Endothelial cell of umbilical vein (primary cell): ENCODE measurements around the gene CDCA3. TPM values are rescaled to one million over a fixed set of nuclear protein-coding genes. Genes with fewer than 3 reads are reported as not detected.

Experiments
- BruUV-seq: library from RNA; stranded (reverse); fragments of 400-500 nt; replicated peaks from 2 replicates; lab custom pipeline; 2021; lab: Mats Ljungman, UMichigan
- CTCF ChIA-PET: fragments of 300-600, 350-600 bp; sonication (Branson Sonifier 250); formaldehyde crosslinking; loops from one replicate; lab custom pipeline; 2021; ENCODE audit warnings: antibody characterized with exemption, inconsistent platforms; lab: Charles Lee
- POLR2A ChIA-PET: fragments of 300-600, 350-600 bp; sonication (Branson Sonifier 250); formaldehyde crosslinking; loops from one replicate; lab custom pipeline; 2021; ENCODE audit warnings: antibody characterized with exemption, inconsistent platforms; lab: Charles Lee
- DNase-seq: peaks from one replicate; pipeline ENCODE4 v3.0.0-alpha.2; 2011; ENCODE audit warnings: low read depth, low spot score
- FAIRE-seq: peaks from 2 replicates; lab custom pipeline; 2011; peaks lifted over from hg19 to GRCh38; lab: Jason Lieb, UNC
- H2AFZ ChIP-seq: 2 replicates; pipeline ENCODE4 v1.6.0; 2012; ENCODE audit warnings: low read depth, low read length, control low read depth, inconsistent platforms
- H3K27ac ChIP-seq: 2 replicates; pipeline ENCODE4 v1.5.1; 2011; ENCODE audit warnings: low read depth, mild to moderate bottlenecking, control low read depth, low read length, moderate library complexity; ENCODE audit not compliant: insufficient read depth
- H3K27me3 ChIP-seq, 2 experiments: 2 replicates each; pipeline versions ENCODE4 v1.6.0 to v1.6.1; 2011; ENCODE audit warnings: low read length in 2 of 2, mixed read lengths in 1 of 2; ENCODE audit not compliant: control insufficient read depth in 2 of 2, insufficient read depth in 2 of 2
- H3K36me3 ChIP-seq, 2 experiments: 2 replicates in 1 of 2; 3 replicates in 1 of 2; pipeline ENCODE4 v1.5.1; 2011; ENCODE audit warnings: low read length in 2 of 2, mild to moderate bottlenecking in 1 of 2, moderate library complexity in 1 of 2; ENCODE audit not compliant: control insufficient read depth in 2 of 2, insufficient read depth in 2 of 2; ENCODE audit errors: extremely low read depth in 1 of 2
- H3K4me1 ChIP-seq: 3 replicates; pipeline ENCODE4 v1.5.1; 2011; ENCODE audit warnings: mild to moderate bottlenecking, low read length; ENCODE audit not compliant: control insufficient read depth, insufficient read depth; ENCODE audit errors: extremely low read depth
- H3K4me2 ChIP-seq: 2 replicates; pipeline ENCODE4 v1.6.1; 2011; ENCODE audit warnings: low read length, control low read depth, mixed read lengths; ENCODE audit not compliant: insufficient read depth
- H3K4me3 ChIP-seq, 3 experiments: fragments of 200-600 bp in 1 of 3; sonication (generic), shearing (Covaris generic) in 1 of 3; replicated peaks in 1 of 3; 2 replicates each; pipeline ENCODE4 v1.5.1; 2011 to 2016; ENCODE audit warnings: control low read depth in 3 of 3, low read length in 3 of 3, mild to moderate bottlenecking in 2 of 3, inconsistent platforms in 1 of 3, low read depth in 1 of 3, moderate library complexity in 1 of 3; ENCODE audit not compliant: insufficient read depth in 1 of 3
- H3K79me2 ChIP-seq: 2 replicates; pipeline ENCODE4 v1.6.0; 2012; ENCODE audit warnings: low read length, inconsistent platforms; ENCODE audit not compliant: control insufficient read depth, insufficient read depth
- H3K9ac ChIP-seq: replicated peaks from 2 replicates; pipeline ENCODE3; 2011; ENCODE audit warnings: low read length, control low read depth; ENCODE audit not compliant: insufficient read depth; ENCODE audit errors: extremely low read depth
- H3K9me1 ChIP-seq: replicated peaks from 3 replicates; pipeline ENCODE4 v1.6.0; 2011; ENCODE audit warnings: mild to moderate bottlenecking, low read length; ENCODE audit not compliant: control insufficient read depth, insufficient read depth; ENCODE audit errors: extremely low read depth
- H3K9me3 ChIP-seq: replicated peaks from 2 replicates; pipeline ENCODE4 v1.5.1; 2012; ENCODE audit warnings: low read length, inconsistent platforms; ENCODE audit not compliant: control insufficient read depth, insufficient read depth
- H4K20me1 ChIP-seq: replicated peaks from 2 replicates; pipeline ENCODE3; 2011; ENCODE audit warnings: mild to moderate bottlenecking, low read length; ENCODE audit not compliant: control insufficient read depth, insufficient read depth; ENCODE audit errors: extremely low read depth
- EZH2 ChIP-seq: IDR thresholded peaks from 2 replicates; pipeline ENCODE4 v1.6.1; 2012; ENCODE audit warnings: borderline replicate concordance, low read depth, mild to moderate bottlenecking, moderate library complexity, low read length, inconsistent platforms; ENCODE audit not compliant: severe bottlenecking
- FOS ChIP-seq: IDR thresholded peaks from 2 replicates; pipeline ENCODE4 v1.6.1; 2011; ENCODE audit warnings: mild to moderate bottlenecking, low read length, moderate library complexity, borderline replicate concordance; ENCODE audit not compliant: insufficient read depth
- GATA2 ChIP-seq: IDR thresholded peaks from 2 replicates; pipeline ENCODE4 v1.7.0; 2011; ENCODE audit warnings: low read depth, mild to moderate bottlenecking, moderate library complexity, mixed read lengths, low read length; ENCODE audit not compliant: insufficient read length, insufficient read depth
- JUN ChIP-seq: IDR thresholded peaks from 2 replicates; pipeline ENCODE4 v1.6.1; 2011; ENCODE audit warnings: borderline replicate concordance, low read depth; ENCODE audit not compliant: insufficient read length, insufficient read depth
- MYC ChIP-seq: IDR thresholded peaks from one replicate; pipeline ENCODE4 v1.6.1; 2011; ENCODE audit warnings: mild to moderate bottlenecking, low read depth, low read length
- POLR2A ChIP-seq: IDR thresholded peaks from 2 replicates; pipeline ENCODE4 v1.6.1; 2012; ENCODE audit warnings: low read depth, mild to moderate bottlenecking, control low read depth, low read length
- POLR2AphosphoS5 ChIP-seq: IDR thresholded peaks from 2 replicates; pipeline ENCODE4 v1.6.1; 2012; ENCODE audit warnings: low read depth, mild to moderate bottlenecking, control low read depth, low read length, moderate library complexity; ENCODE audit not compliant: insufficient read depth
- dilution Hi-C: fragments of 300-500 bp; cut with MboI; formaldehyde crosslinking; loops from one replicate; pipeline ENCODE4 v1.15.0; 2019; ENCODE audit warnings: low sequenced_read_pairs; ENCODE audit not compliant: extremely low pct_ligation_motif_present
- intact Hi-C: fragments of 100-400 bp; cut with micrococcal nuclease; formaldehyde crosslinking; loops from one replicate; pipeline ENCODE4 v1.10.0; 2022
- polyA plus RNA-seq, 4 experiments: library from polyadenylated mRNA; depleted of rRNA in 3 of 4; stranded (reverse) in 3 of 4; unstranded in 1 of 4; fragments of >200 nt; gene quantifications; 2 replicates each; pipeline versions ENCODE4 v1.2.1 to v1.2.3, GENCODE V29; 2011 to 2012; ENCODE audit warnings: missing spikeins in 1 of 4
- total RNA-seq: library from RNA; stranded (reverse); gene quantifications from 2 replicates; pipeline ENCODE4 v1.2.3, GENCODE V29; 2021
- TF ChIP-seq, protein P1 (sequence below): IDR thresholded peaks from 2 replicates; pipeline ENCODE4 v1.6.1; 2011; ENCODE audit not compliant: insufficient read depth, insufficient read length
- TF ChIP-seq, protein P2 (sequence below), 2 donors: IDR thresholded peaks; 1 replicate in 1 of 2; 2 replicates in 1 of 2; pipeline ENCODE4 v1.5.1; 2011; ENCODE audit warnings: low read length in 2 of 2, mild to moderate bottlenecking in 2 of 2, moderate library complexity in 2 of 2, control low read depth in 1 of 2, inconsistent platforms in 1 of 2, low read depth in 1 of 2; ENCODE audit not compliant: insufficient read depth in 1 of 2; ENCODE audit errors: extremely low read depth in 1 of 2

Gene CDCA3
- total and polyA plus RNA-seq, 2 donors (not counting 3 experiments of a cell fraction or from before 2014, with no cell fraction given) = 44.3 to 53.5 TPM

DNA sequence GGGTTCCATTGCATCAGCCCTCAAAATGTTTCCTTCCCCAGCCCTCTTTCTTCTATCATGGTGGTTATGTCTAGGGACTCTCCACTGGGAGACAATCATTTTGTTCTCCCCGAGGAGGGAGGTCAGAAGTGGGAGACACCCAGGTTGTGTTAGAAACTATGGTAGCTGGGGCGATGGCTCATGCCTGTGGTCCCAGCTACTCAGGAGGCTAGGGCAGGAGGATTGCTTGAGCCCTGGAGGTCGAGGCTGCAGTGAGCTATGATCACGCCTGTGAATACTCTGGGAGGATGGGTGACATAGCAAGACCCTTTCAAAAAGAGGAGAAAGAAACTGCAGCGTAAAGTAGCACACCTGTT is 40.5 kb upstream of the CDCA3 start:
- TF ChIP-seq POLR2A (no peak), EZH2 (no peak), GATA2 (no peak), FOS (no peak), POLR2AphosphoS5 (no peak), JUN (no peak), MYC (no peak)
- TF ChIP-seq, protein P1, sequence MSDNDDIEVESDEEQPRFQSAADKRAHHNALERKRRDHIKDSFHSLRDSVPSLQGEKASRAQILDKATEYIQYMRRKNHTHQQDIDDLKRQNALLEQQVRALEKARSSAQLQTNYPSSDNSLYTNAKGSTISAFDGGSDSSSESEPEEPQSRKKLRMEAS = no peak
- TF ChIP-seq, protein P2, sequence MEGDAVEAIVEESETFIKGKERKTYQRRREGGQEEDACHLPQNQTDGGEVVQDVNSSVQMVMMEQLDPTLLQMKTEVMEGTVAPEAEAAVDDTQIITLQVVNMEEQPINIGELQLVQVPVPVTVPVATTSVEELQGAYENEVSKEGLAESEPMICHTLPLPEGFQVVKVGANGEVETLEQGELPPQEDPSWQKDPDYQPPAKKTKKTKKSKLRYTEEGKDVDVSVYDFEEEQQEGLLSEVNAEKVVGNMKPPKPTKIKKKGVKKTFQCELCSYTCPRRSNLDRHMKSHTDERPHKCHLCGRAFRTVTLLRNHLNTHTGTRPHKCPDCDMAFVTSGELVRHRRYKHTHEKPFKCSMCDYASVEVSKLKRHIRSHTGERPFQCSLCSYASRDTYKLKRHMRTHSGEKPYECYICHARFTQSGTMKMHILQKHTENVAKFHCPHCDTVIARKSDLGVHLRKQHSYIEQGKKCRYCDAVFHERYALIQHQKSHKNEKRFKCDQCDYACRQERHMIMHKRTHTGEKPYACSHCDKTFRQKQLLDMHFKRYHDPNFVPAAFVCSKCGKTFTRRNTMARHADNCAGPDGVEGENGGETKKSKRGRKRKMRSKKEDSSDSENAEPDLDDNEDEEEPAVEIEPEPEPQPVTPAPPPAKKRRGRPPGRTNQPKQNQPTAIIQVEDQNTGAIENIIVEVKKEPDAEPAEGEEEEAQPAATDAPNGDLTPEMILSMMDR (IDR thresholded peaks at IDR 0.05; ENCODE audit: extremely low read depth in 1 of 2, insufficient read depth in 1 of 2, low read depth in 1 of 2, low read length in 2 of 2) = no peak
- H3K79me2 ChIP-seq = no peaks in the 10 kb centered on the region
- no peaks in the 10 kb centered on the region for H3K27me3 ChIP-seq
- no peaks in the 10 kb centered on the region for H3K9me1 ChIP-seq
- POLR2A ChIA-PET = interaction anchor here (0.7 to 2.2 kb wide), 6 partner anchors 10 to 52 kb away, joined by 3 to 22 read pairs (median 6); partner anchors contain the start of genes C12orf57, RNU7-1, SPSB2 and TPI1
- peak overlapping the region; percentile 36 to 67 (median 46) for H3K4me3 ChIP-seq
- dilution Hi-C loops (no loop called here), intact Hi-C loops (loop anchor here (1.0 kb wide), 3 partner anchors 13 to 33 kb away; partner anchors contain the start of genes LRRC23 and SPSB2)
- no peak for DNase-seq
- peak overlapping the region; percentile 72 for H3K27ac ChIP-seq
- no peaks in the 10 kb centered on the region for H3K9me3 ChIP-seq
- CTCF ChIA-PET = interaction anchor here (0.7 to 2.4 kb wide), 27 partner anchors 8 to 338 kb away, joined by 3 to 74 read pairs (median 4); partner anchors contain the start of genes PTMS, SPSB2 and USP5
- H3K36me3 ChIP-seq = no peaks in the 10 kb centered on the region
- H3K4me2 ChIP-seq = peak overlapping the region; percentile 94
- BruUV-seq = no TSS peak
- no peaks in the 10 kb centered on the region for H4K20me1 ChIP-seq
- peak overlapping the region; percentile 83 for H3K9ac ChIP-seq
- H3K4me1 ChIP-seq = peaks cover 10% of the 10 kb centered on the region
- no peak for FAIRE-seq
- peak overlapping the region; percentile 91 for H2AFZ ChIP-seq
